ENCODE results near the gene KITLG. TPM values are rescaled to one million over a fixed set of nuclear protein-coding genes. Genes with fewer than 3 reads are reported as not detected.

Gene KITLG
- total RNA-seq, 1 experiment from 2014 or later = 570 TPM

DNA sequence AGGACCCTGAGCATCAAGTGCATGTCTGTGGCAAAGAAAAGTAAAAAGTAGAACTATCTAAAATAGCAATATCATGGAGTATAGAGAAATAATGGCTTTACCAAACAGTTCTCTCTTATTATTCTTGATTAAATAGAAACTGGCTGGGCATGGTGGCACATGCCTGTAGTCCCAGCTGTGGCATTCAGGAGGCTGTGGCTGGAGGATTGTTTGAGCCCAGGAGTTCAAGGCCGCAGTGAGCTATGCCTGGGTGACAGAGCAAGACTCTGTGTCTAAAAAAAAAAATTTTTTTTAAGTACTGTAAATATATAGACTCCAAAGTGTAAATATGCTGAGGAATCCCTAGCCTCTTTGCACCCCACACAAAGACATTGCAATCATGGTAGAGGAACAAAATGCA is 121.9 kb downstream of the KITLG start:
- POLR2A ChIA-PET = no interaction called here

More for the DNA sequence above, 121.9 kb downstream of the KITLG start:
- ChIA-PET CTCF (no interaction called here), RAD21 (ENCODE audit: low non-redundant PET in 1 of 2, low total read pairs in 2 of 2, uncharacterized antibody in 2 of 2, unreplicated experiment in 2 of 2) (no interaction called here)
- no peak overlapping the region for H3K27ac ChIP-seq (ENCODE audit: low read depth, low read length)
- no peaks in the 10 kb centered on the region for H3K36me3 ChIP-seq (ENCODE audit: control insufficient read depth in 1 of 2, insufficient read depth in 2 of 2, low read length in 2 of 2)
- H4K20me1 ChIP-seq (ENCODE audit: insufficient read depth) = no peaks in the 10 kb centered on the region
- no peak overlapping the region for H3K9ac ChIP-seq (ENCODE audit: low read length)
- no peak overlapping the region for H3K4me2 ChIP-seq (ENCODE audit: low read length)
- no peaks in the 10 kb centered on the region for H3K9me3 ChIP-seq (ENCODE audit: control insufficient read depth in 1 of 2, insufficient read depth in 1 of 2, low read depth in 1 of 2, low read length in 2 of 2)
- ATAC-seq (no peak), DNase-seq (ENCODE audit: low read depth, low spot score) (no peak)
- intact Hi-C loops (cut with micrococcal nuclease) = no loop called here
- H3K79me2 ChIP-seq (ENCODE audit: insufficient read depth, low read length) = no peaks in the 10 kb centered on the region
- no peak for TF ChIP-seq POLR2A (IDR thresholded peaks at IDR 0.05; ENCODE audit: borderline replicate concordance, extremely low read depth, insufficient read depth, insufficient read length)
- TF ChIP-seq YY1 (IDR thresholded peaks at IDR 0.05; ENCODE audit: extremely low read depth, insufficient replicate concordance, low read depth, low read length) = no peak
- no peak for TF ChIP-seq TCF7L2 (IDR thresholded peaks at IDR 0.05; ENCODE audit: borderline replicate concordance, extremely low read depth, insufficient read depth, insufficient read length)
- TF ChIP-seq, protein P1, sequence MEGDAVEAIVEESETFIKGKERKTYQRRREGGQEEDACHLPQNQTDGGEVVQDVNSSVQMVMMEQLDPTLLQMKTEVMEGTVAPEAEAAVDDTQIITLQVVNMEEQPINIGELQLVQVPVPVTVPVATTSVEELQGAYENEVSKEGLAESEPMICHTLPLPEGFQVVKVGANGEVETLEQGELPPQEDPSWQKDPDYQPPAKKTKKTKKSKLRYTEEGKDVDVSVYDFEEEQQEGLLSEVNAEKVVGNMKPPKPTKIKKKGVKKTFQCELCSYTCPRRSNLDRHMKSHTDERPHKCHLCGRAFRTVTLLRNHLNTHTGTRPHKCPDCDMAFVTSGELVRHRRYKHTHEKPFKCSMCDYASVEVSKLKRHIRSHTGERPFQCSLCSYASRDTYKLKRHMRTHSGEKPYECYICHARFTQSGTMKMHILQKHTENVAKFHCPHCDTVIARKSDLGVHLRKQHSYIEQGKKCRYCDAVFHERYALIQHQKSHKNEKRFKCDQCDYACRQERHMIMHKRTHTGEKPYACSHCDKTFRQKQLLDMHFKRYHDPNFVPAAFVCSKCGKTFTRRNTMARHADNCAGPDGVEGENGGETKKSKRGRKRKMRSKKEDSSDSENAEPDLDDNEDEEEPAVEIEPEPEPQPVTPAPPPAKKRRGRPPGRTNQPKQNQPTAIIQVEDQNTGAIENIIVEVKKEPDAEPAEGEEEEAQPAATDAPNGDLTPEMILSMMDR (IDR thresholded peaks at IDR 0.05 in 2 of 3, conservative IDR thresholded peaks at IDR 0.05 in 1 of 3; ENCODE audit: borderline replicate concordance in 1 of 3, insufficient read depth in 1 of 3, low read depth in 2 of 3, low read length in 2 of 3) = no peak
- TF ChIP-seq CBX3 (IDR thresholded peaks at IDR 0.05; ENCODE audit: low read depth) = no peak
- no peak for TF ChIP-seq SRF (IDR thresholded peaks at IDR 0.05; ENCODE audit: low read depth)
- no peak for TF ChIP-seq ZNF274 (IDR thresholded peaks at IDR 0.05; ENCODE audit: low read depth, low read length)
- TF ChIP-seq, protein P2, sequence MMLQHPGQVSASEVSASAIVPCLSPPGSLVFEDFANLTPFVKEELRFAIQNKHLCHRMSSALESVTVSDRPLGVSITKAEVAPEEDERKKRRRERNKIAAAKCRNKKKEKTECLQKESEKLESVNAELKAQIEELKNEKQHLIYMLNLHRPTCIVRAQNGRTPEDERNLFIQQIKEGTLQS (IDR thresholded peaks at IDR 0.05) = no peak
- TF ChIP-seq, protein P3, sequence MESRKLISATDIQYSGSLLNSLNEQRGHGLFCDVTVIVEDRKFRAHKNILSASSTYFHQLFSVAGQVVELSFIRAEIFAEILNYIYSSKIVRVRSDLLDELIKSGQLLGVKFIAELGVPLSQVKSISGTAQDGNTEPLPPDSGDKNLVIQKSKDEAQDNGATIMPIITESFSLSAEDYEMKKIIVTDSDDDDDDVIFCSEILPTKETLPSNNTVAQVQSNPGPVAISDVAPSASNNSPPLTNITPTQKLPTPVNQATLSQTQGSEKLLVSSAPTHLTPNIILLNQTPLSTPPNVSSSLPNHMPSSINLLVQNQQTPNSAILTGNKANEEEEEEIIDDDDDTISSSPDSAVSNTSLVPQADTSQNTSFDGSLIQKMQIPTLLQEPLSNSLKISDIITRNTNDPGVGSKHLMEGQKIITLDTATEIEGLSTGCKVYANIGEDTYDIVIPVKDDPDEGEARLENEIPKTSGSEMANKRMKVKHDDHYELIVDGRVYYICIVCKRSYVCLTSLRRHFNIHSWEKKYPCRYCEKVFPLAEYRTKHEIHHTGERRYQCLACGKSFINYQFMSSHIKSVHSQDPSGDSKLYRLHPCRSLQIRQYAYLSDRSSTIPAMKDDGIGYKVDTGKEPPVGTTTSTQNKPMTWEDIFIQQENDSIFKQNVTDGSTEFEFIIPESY (IDR thresholded peaks at IDR 0.05; ENCODE audit: extremely low read depth, insufficient replicate concordance, low read length) = no peak
- TF ChIP-seq, protein P4, sequence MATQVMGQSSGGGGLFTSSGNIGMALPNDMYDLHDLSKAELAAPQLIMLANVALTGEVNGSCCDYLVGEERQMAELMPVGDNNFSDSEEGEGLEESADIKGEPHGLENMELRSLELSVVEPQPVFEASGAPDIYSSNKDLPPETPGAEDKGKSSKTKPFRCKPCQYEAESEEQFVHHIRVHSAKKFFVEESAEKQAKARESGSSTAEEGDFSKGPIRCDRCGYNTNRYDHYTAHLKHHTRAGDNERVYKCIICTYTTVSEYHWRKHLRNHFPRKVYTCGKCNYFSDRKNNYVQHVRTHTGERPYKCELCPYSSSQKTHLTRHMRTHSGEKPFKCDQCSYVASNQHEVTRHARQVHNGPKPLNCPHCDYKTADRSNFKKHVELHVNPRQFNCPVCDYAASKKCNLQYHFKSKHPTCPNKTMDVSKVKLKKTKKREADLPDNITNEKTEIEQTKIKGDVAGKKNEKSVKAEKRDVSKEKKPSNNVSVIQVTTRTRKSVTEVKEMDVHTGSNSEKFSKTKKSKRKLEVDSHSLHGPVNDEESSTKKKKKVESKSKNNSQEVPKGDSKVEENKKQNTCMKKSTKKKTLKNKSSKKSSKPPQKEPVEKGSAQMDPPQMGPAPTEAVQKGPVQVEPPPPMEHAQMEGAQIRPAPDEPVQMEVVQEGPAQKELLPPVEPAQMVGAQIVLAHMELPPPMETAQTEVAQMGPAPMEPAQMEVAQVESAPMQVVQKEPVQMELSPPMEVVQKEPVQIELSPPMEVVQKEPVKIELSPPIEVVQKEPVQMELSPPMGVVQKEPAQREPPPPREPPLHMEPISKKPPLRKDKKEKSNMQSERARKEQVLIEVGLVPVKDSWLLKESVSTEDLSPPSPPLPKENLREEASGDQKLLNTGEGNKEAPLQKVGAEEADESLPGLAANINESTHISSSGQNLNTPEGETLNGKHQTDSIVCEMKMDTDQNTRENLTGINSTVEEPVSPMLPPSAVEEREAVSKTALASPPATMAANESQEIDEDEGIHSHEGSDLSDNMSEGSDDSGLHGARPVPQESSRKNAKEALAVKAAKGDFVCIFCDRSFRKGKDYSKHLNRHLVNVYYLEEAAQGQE (IDR thresholded peaks at IDR 0.05; ENCODE audit: low read depth) = no peak
- TF ChIP-seq POLR2AphosphoS5 (IDR thresholded peaks at IDR 0.05; ENCODE audit: low read depth, low read length) = no peak
- TF ChIP-seq ELF1 (IDR thresholded peaks at IDR 0.05; ENCODE audit: borderline replicate concordance, low read depth) = no peak
- TF ChIP-seq EZH2 (IDR thresholded peaks at IDR 0.05) = no peak
- TF ChIP-seq, protein P5, sequence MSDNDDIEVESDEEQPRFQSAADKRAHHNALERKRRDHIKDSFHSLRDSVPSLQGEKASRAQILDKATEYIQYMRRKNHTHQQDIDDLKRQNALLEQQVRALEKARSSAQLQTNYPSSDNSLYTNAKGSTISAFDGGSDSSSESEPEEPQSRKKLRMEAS (IDR thresholded peaks at IDR 0.05) = no peak
- H3K9me2 ChIP-seq (ENCODE audit: insufficient read depth) = no peaks in the 10 kb centered on the region
- H3K4me3 ChIP-seq (replicated peaks in 1 of 2; ENCODE audit: low read depth in 1 of 2, low read length in 2 of 2) = no peak overlapping the region
- H3K27me3 ChIP-seq (ENCODE audit: insufficient read depth, low read length) = no peaks in the 10 kb centered on the region
- H2AFZ ChIP-seq (ENCODE audit: low read depth, low read length, poor library complexity, severe bottlenecking) = no peak overlapping the region
- no TSS peak for BruUV-seq (replicated peaks)
- H3K4me1 ChIP-seq (ENCODE audit: control insufficient read depth in 1 of 2, insufficient read depth in 2 of 2, low read length in 2 of 2) = no peaks in the 10 kb centered on the region

All from HCT116 (cell line).